ENCODE measurements around the gene MANEAL. TPM values are rescaled to one million over a fixed set of nuclear protein-coding genes. Genes with fewer than 3 reads are reported as not detected.

The MANEAL gene
- total RNA-seq, 1 experiment from 2014 or later: 22.7 TPM

GRCh38 chr1:37752583-37753471 is 40.8 kb upstream of the MANEAL start:
- Histone ChIP-seq H4K20me1 (ENCODE audit: control insufficient read depth, insufficient read depth, insufficient read length) (no peaks in the 10 kb centered on the region), H3K9me3 (ENCODE audit: control insufficient read depth, low read depth, low read length) (no peaks in the 10 kb centered on the region), H3K79me2 (ENCODE audit: insufficient read depth, low read length) (no peaks in the 10 kb centered on the region), H3K27me3 (ENCODE audit: insufficient read depth, low read length) (peaks cover 31% of the 10 kb centered on the region; the same call in 1 of the 2 replicates), H3K23ac (ENCODE audit: insufficient read length, low read depth, low read length) (no peak overlapping the region), H3K4me1 (ENCODE audit: insufficient read depth, low read length) (no peaks in the 10 kb centered on the region; the same call in 1 of the 2 replicates), H4K5ac (ENCODE audit: insufficient read length, low read depth, low read length) (no peak overlapping the region), H3K4me2 (ENCODE audit: insufficient read depth, insufficient read length, low read length) (peak overlapping the region; percentile 56), H2BK20ac (ENCODE audit: low read depth, low read length, poor library complexity, severe bottlenecking) (no peak overlapping the region), H3K23me2 (ENCODE audit: insufficient read length, low read depth, low read length, poor library complexity, severe bottlenecking) (no peaks in the 10 kb centered on the region), H3K27ac (ENCODE audit: insufficient read length, low read depth, low read length) (no peak overlapping the region), H3T11ph (ENCODE audit: low read length) (no peak overlapping the region), H3K56ac (ENCODE audit: insufficient read length, low read depth, low read length) (no peak overlapping the region), H3K9ac (ENCODE audit: extremely low read depth, insufficient read length, low read length) (no peak overlapping the region), H2BK5ac (ENCODE audit: insufficient read length, low read length) (no peak overlapping the region), H2AFZ (ENCODE audit: low read length) (no peak overlapping the region), H2BK12ac (ENCODE audit: insufficient read length, low read depth, low read length) (no peak overlapping the region), H3K4ac (ENCODE audit: low read depth, low read length) (no peak overlapping the region), H3K18ac (ENCODE audit: insufficient read length, low read depth, low read length) (no peak overlapping the region), H2BK120ac (ENCODE audit: low read depth, low read length, poor library complexity, severe bottlenecking) (no peak overlapping the region), H2AK5ac (ENCODE audit: insufficient read length, low read length) (no peak overlapping the region), H4K91ac (ENCODE audit: insufficient read length, low read depth, low read length) (no peak overlapping the region), H3K14ac (ENCODE audit: insufficient read depth, low read length) (no peak overlapping the region), H3K79me1 (ENCODE audit: insufficient read depth, low read depth, low read length, poor library complexity, severe bottlenecking) (no peaks in the 10 kb centered on the region), H4K8ac (replicated peaks; ENCODE audit: insufficient read length, low read depth, low read length) (no peak overlapping the region), H2BK15ac (ENCODE audit: low read depth, low read length) (no peak overlapping the region)
- Mint-ChIP-seq H3K4me3 (peak overlapping the region; percentile 66 to 82), H3K4me1 (peaks cover 4 to 6% of the 10 kb centered on the region in 2 experiments; a peak in 2 of 4 replicates), H3K27ac (no peak overlapping the region), H3K9me3 (peaks cover 0 to 2% of the 10 kb centered on the region in 2 experiments; a peak in 2 of 5 replicates), H3K27me3 (ENCODE audit: low read depth) (peaks cover 42% of the 10 kb centered on the region), H3K36me3 (ENCODE audit: insufficient read depth in 1 of 3, low read depth in 3 of 3) (peaks cover 0 to 1% (median 0%) of the 10 kb centered on the region in 3 experiments; a peak in 1 of 7 replicates)
- TF ChIP-seq, protein P1, sequence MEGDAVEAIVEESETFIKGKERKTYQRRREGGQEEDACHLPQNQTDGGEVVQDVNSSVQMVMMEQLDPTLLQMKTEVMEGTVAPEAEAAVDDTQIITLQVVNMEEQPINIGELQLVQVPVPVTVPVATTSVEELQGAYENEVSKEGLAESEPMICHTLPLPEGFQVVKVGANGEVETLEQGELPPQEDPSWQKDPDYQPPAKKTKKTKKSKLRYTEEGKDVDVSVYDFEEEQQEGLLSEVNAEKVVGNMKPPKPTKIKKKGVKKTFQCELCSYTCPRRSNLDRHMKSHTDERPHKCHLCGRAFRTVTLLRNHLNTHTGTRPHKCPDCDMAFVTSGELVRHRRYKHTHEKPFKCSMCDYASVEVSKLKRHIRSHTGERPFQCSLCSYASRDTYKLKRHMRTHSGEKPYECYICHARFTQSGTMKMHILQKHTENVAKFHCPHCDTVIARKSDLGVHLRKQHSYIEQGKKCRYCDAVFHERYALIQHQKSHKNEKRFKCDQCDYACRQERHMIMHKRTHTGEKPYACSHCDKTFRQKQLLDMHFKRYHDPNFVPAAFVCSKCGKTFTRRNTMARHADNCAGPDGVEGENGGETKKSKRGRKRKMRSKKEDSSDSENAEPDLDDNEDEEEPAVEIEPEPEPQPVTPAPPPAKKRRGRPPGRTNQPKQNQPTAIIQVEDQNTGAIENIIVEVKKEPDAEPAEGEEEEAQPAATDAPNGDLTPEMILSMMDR (conservative IDR thresholded peaks at IDR 0.05): no peak
- no CpG with 5 or more reads among the region's 105 CpGs for WGBS (ENCODE audit: extremely low coverage, insufficient read length, low lambda C conversion rate)
- DNase-seq: peak; percentile 56
